ENCODE data around the gene SPAG17.

The SPAG17 gene

GRCh38 chr1:118123116-118123839 is 61.8 kb downstream of the SPAG17 start:
- TF ChIP-seq CTCF (IDR thresholded peaks at IDR 0.05; ENCODE audit: control extremely low read depth, extremely low read depth, low read depth, missing control alignments): no peak
- POLR2A ChIA-PET: no interaction called here
- no peak for DNase-seq (ENCODE audit: extremely low spot score)
- CTCF ChIA-PET: interaction anchor here (1.2 kb wide), 1 partner anchor 32 kb away, joined by 3 read pairs; no protein-coding TSS in a partner anchor

- TF ChIP-seq CTCF (IDR thresholded peaks at IDR 0.05; ENCODE audit: control extremely low read depth, extremely low read depth, low read depth, missing control alignments): no peak
- CTCF ChIA-PET: interaction anchor here (2.0 kb wide), 1 partner anchor 9 kb away, joined by 7 read pairs; no protein-coding TSS in a partner anchor
- DNase-seq (ENCODE audit: extremely low spot score): no peak
- POLR2A ChIA-PET: no interaction called here
Observed at GRCh38 chr1:118122234-118123004, 62.6 kb downstream of the SPAG17 start.

GRCh38 chr1:118118873-118119463 is 66.1 kb downstream of the SPAG17 start:
- no peak for TF ChIP-seq CTCF (IDR thresholded peaks at IDR 0.05; ENCODE audit: control extremely low read depth, extremely low read depth, low read depth, missing control alignments)
- ChIA-PET POLR2A (no interaction called here), CTCF (interaction anchor here (0.7 kb wide), 1 partner anchor 13 kb away, joined by 3 read pairs; no protein-coding TSS in a partner anchor)
- DNase-seq (ENCODE audit: extremely low spot score): no peak

GRCh38 chr1:118118469-118118868 is 66.6 kb downstream of the SPAG17 start:
- no peak for DNase-seq (ENCODE audit: extremely low spot score)
- TF ChIP-seq CTCF (IDR thresholded peaks at IDR 0.05; ENCODE audit: control extremely low read depth, extremely low read depth, low read depth, missing control alignments): no peak
- ChIA-PET POLR2A (no interaction called here), CTCF (no interaction called here)

GRCh38 chr1:118117521-118117920 is 67.5 kb downstream of the SPAG17 start:
- ChIA-PET CTCF (no interaction called here), POLR2A (no interaction called here)
- no peak for DNase-seq (ENCODE audit: extremely low spot score)
- TF ChIP-seq CTCF (IDR thresholded peaks at IDR 0.05; ENCODE audit: control extremely low read depth, extremely low read depth, low read depth, missing control alignments): no peak

GRCh38 chr1:118116909-118117308 is 68.1 kb downstream of the SPAG17 start:
- CTCF ChIA-PET: interaction anchor here (1.5 kb wide), 1 partner anchor 12 kb away, joined by 4 read pairs; no protein-coding TSS in a partner anchor
- no peak for TF ChIP-seq CTCF (IDR thresholded peaks at IDR 0.05; ENCODE audit: control extremely low read depth, extremely low read depth, low read depth, missing control alignments)

More at GRCh38 chr1:118116909-118117308, 68.1 kb downstream of the SPAG17 start:
- DNase-seq (ENCODE audit: extremely low spot score): no peak
- POLR2A ChIA-PET: no interaction called here
